Suprapubic skin (tissue), 4 donors: ENCODE results near the gene SEPHS1. TPM values are rescaled to one million over a fixed set of nuclear protein-coding genes. Genes with fewer than 3 reads are reported as not detected.

Source experiments
- DNase-seq, 2 donors: peaks; one replicate each; pipeline ENCODE4 v3.0.0-alpha.2; 2019; ENCODE audit warnings: low spot score in 2 of 2
- H3K27ac ChIP-seq: fragments of 200-600 bp; sonication (generic); one replicate; pipeline ENCODE4 v1.5.1; 2019
- H3K27me3 ChIP-seq: fragments of 200-600 bp; sonication (generic); one replicate; pipeline ENCODE4 v1.5.1; 2019
- H3K36me3 ChIP-seq: fragments of 200-600 bp; sonication (generic); one replicate; pipeline ENCODE4 v1.5.1; 2019
- H3K4me1 ChIP-seq: fragments of 200-600 bp; sonication (generic); one replicate; pipeline ENCODE4 v1.5.1; 2019
- H3K4me3 ChIP-seq: fragments of 200-600 bp; sonication (generic); one replicate; pipeline ENCODE4 v1.5.1; 2019; ENCODE audit warnings: mild to moderate bottlenecking
- H3K9me3 ChIP-seq: fragments of 200-600 bp; sonication (generic); one replicate; pipeline ENCODE4 v1.5.1; 2019
- EP300 ChIP-seq: sonication (generic); formaldehyde crosslinking; IDR thresholded peaks from one replicate; pipeline ENCODE4 v1.6.1; 2017; ENCODE audit warnings: antibody characterized with exemption
- POLR2A ChIP-seq, 2 donors: fragments of 450-650 bp; IDR thresholded peaks; one replicate each; pipeline ENCODE4 v1.6.1; 2017; ENCODE audit warnings: antibody characterized with exemption in 2 of 2, mild to moderate bottlenecking in 2 of 2, moderate library complexity in 2 of 2
- POLR2AphosphoS5 ChIP-seq, 3 donors: sonication (generic); formaldehyde crosslinking; IDR thresholded peaks; one replicate each; pipeline ENCODE4 v1.6.1; 2017; ENCODE audit warnings: antibody characterized with exemption in 3 of 3
- WGBS: methylation state at CpG from one replicate; pipeline ENCODE4 v1.1.5; 2018; 5-methylcytosine and 5-hydroxymethylcytosine counted together
- total RNA-seq, 4 donors: library from RNA; depleted of rRNA; stranded (reverse); fragments of >200 nt; gene quantifications; one replicate each; pipeline ENCODE4 v1.1.0, GENCODE V29; 2016
- TF ChIP-seq, protein P1 (sequence below), 2 donors: fragments of 200-600 bp in 1 of 2; fragments of 450-650 bp in 1 of 2; sonication (generic) in 1 of 2; IDR thresholded peaks; one replicate each; pipeline ENCODE4 v1.5.1; 2016 to 2019; ENCODE audit warnings: antibody characterized with exemption in 2 of 2, mild to moderate bottlenecking in 1 of 2, moderate library complexity in 1 of 2

SEPHS1 gene
- total RNA-seq, 4 donors from 2014 or later, result 23.1 to 31.6 (median 25.4) TPM

DNA sequence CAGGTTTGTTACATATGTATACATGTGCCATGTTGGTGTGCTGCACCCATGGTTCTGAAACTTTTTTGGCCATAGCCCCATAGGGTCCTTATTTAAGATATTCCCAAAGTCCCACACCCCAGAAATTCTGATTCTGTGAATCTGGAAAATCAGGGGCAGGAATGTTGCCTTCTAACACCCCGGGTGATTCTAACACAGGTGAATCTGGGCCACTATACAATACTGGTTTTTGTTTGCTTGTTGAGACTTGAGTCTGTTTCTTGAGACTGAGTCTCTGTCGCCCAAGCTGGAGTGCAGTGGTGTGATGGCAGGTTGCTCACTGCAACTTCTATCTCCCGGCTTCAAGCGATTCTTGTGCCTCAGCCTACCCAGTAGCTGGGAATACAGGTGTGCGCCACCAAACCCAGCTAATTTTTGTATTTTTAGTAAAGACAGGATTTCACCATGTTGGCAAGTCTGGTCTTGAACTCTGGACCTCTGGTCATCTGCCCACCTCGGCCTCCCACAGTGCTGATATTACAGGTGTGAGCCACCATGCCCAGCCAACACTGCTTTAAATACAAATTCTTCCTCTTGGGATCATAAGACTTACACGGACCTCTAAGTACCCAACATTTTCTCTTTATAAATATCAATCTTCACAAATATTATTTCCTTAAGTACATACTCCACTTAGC lies 31.3 kb downstream of the SEPHS1 start:
- DNase-seq, result no peak
- no peaks in the 10 kb centered on the region for H3K27me3 ChIP-seq
- H3K4me3 ChIP-seq, result no peak overlapping the region
- 73% methylated on average over 7 of the region's 7 CpGs for WGBS
- TF ChIP-seq, protein P1, sequence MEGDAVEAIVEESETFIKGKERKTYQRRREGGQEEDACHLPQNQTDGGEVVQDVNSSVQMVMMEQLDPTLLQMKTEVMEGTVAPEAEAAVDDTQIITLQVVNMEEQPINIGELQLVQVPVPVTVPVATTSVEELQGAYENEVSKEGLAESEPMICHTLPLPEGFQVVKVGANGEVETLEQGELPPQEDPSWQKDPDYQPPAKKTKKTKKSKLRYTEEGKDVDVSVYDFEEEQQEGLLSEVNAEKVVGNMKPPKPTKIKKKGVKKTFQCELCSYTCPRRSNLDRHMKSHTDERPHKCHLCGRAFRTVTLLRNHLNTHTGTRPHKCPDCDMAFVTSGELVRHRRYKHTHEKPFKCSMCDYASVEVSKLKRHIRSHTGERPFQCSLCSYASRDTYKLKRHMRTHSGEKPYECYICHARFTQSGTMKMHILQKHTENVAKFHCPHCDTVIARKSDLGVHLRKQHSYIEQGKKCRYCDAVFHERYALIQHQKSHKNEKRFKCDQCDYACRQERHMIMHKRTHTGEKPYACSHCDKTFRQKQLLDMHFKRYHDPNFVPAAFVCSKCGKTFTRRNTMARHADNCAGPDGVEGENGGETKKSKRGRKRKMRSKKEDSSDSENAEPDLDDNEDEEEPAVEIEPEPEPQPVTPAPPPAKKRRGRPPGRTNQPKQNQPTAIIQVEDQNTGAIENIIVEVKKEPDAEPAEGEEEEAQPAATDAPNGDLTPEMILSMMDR (IDR thresholded peaks at IDR 0.05), result no peak
- no peak for TF ChIP-seq POLR2A (IDR thresholded peaks at IDR 0.05)
- no peak for TF ChIP-seq EP300
- no peak for TF ChIP-seq POLR2AphosphoS5 (IDR thresholded peaks at IDR 0.05)
- H3K4me1 ChIP-seq, result peaks cover 5% of the 10 kb centered on the region
- peaks cover 29% of the 10 kb centered on the region for H3K36me3 ChIP-seq
- no peaks in the 10 kb centered on the region for H3K9me3 ChIP-seq
- H3K27ac ChIP-seq, result no peak overlapping the region

DNA sequence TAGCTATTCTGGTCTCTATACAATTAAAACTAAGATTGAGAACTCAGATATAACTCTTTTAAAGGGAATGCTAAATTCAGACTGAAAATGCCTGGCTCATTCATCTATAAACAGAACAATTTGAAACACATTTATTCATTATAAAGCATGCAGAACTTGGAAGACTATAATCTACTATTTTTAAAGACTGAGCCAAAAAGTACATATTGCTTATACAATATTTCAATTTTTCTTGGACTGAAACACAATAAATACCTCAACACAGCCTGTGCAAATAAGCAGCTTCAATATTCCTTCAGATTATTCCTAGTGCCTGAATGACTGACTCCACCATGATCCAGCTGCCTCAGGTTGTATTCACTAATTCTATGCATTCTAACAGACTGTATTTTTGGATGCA lies 32.7 kb downstream of the SEPHS1 start:
- H3K36me3 ChIP-seq, result peaks cover 15% of the 10 kb centered on the region
- DNase-seq, result no peak
- H3K4me3 ChIP-seq, result no peak overlapping the region
- no peaks in the 10 kb centered on the region for H3K9me3 ChIP-seq
- peaks cover 5% of the 10 kb centered on the region for H3K4me1 ChIP-seq
- no peak overlapping the region for H3K27ac ChIP-seq
- TF ChIP-seq, protein P1 (IDR thresholded peaks at IDR 0.05), result no peak
- TF ChIP-seq POLR2AphosphoS5 (IDR thresholded peaks at IDR 0.05), result no peak
- TF ChIP-seq POLR2A (IDR thresholded peaks at IDR 0.05), result no peak
- TF ChIP-seq EP300, result no peak
- no peaks in the 10 kb centered on the region for H3K27me3 ChIP-seq

DNA sequence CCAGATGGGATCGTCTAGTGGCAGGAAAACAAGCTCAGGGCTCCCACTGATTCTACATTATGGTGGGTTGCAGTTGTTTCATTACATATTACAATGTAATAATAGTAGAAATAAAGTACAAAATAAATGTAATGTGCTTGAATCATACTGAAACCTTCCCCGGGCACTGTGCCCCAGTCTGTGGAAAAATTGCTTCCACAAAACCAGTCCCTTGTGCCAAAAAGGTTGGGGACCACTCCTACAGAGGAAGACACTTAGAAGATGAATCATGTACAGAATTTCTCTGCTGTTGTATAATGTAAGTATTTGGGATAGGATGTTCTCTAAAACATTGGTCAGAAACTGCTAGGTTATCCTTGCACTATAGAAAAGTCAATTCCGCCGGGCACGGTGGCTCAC lies 36.9 kb downstream of the SEPHS1 start:
- TF ChIP-seq POLR2A (IDR thresholded peaks at IDR 0.05), result no peak
- no peak for TF ChIP-seq POLR2AphosphoS5 (IDR thresholded peaks at IDR 0.05)
- Histone ChIP-seq H3K4me3 (no peak overlapping the region), H3K4me1 (no peaks in the 10 kb centered on the region), H3K27me3 (no peaks in the 10 kb centered on the region), H3K27ac (no peak overlapping the region), H3K9me3 (no peaks in the 10 kb centered on the region), H3K36me3 (no peaks in the 10 kb centered on the region)
- no peak for DNase-seq
- WGBS, result 74% methylated on average over 5 of the region's 5 CpGs

DNA sequence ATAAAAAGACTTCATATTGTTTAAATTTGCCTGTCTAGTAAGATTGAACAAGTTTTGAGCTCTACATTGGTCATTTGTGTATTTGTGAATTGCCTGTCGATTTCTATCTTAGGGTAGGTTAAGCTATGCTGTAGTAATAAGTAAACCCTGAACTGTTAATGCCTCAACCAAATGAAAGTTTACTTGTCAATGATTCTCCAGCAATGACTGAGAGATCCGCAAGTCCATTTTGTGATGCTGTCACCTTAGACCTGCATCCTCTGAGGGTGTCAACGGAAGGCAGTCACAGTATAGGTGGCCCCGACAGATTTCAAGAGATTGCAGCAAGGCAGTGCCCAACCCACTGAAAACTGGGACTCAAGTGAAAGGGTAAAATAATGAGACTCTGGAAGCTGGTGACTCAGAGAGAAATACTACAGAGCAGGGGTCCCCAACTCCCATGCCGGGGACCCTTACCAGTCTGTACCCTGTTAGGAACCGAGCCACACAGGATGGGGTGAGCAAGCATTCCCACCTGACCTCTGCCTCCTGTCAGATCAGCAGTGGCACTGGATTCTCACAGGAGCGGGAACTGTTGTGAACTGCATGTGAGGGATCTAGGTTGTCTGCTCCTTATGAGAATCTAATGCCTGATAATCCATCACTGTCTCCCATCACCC lies 37.4 kb downstream of the SEPHS1 start:
- no peak for TF ChIP-seq POLR2A (IDR thresholded peaks at IDR 0.05)
- TF ChIP-seq, protein P1 (IDR thresholded peaks at IDR 0.05), result no peak
- TF ChIP-seq POLR2AphosphoS5 (IDR thresholded peaks at IDR 0.05), result no peak
- no peak for TF ChIP-seq EP300
- Histone ChIP-seq H3K27ac (no peak overlapping the region), H3K27me3 (no peaks in the 10 kb centered on the region), H3K9me3 (no peaks in the 10 kb centered on the region), H3K4me1 (no peaks in the 10 kb centered on the region), H3K4me3 (no peak overlapping the region), H3K36me3 (no peaks in the 10 kb centered on the region)
- no peak for DNase-seq
- 96% methylated on average over 7 of the region's 7 CpGs for WGBS

DNA sequence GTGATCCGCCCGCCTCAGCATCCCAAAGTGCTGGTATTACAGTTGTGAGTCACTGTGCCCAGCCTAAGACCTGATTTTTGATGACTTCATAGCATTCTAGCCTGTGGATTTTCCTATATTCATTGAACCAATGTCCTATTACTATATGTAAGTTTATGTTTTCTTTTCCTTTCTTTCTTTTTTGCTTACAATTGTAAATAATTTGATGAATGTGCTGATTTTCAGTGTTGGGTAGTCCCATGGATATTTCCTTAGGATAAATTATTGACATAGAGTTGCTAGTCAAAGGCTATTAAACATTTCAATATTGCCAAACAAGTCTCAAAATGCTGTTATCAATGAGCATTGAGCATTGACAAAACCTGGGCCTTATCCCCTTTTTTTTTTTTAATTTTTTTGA lies 38.3 kb downstream of the SEPHS1 start:
- no peaks in the 10 kb centered on the region for H3K9me3 ChIP-seq
- DNase-seq, result no peak
- 96% methylated on average over 2 of the region's 2 CpGs for WGBS
- no peak overlapping the region for H3K27ac ChIP-seq
- H3K27me3 ChIP-seq, result no peaks in the 10 kb centered on the region
- no peak overlapping the region for H3K4me3 ChIP-seq
- no peaks in the 10 kb centered on the region for H3K4me1 ChIP-seq
- no peaks in the 10 kb centered on the region for H3K36me3 ChIP-seq
- TF ChIP-seq POLR2A (IDR thresholded peaks at IDR 0.05) (no peak), POLR2AphosphoS5 (IDR thresholded peaks at IDR 0.05) (no peak), EP300 (no peak)
- TF ChIP-seq, protein P1 (IDR thresholded peaks at IDR 0.05), result no peak
